Common myeloid progenitor, CD34-positive (primary cell): Measurements from ENCODE around the gene TMC8.

Source experiments
- CTCF ChIA-PET: fragments of 350-600 bp; sonication (Branson Sonifier 250); formaldehyde crosslinking; loops from one replicate; lab custom pipeline; 2021; ENCODE audit warnings: antibody characterized with exemption; lab: Charles Lee
- POLR2A ChIA-PET: fragments of 350-600 bp; sonication (Branson Sonifier 250); formaldehyde crosslinking; loops from one replicate; lab custom pipeline; 2021; ENCODE audit warnings: antibody characterized with exemption; lab: Charles Lee
- DNase-seq, 3 donors: peaks; one replicate each; pipeline versions ENCODE4 v3.0.0 to v3.0.0-alpha.2; 2013
- H3K27ac ChIP-seq, 2 experiments: 1 replicate in 1 of 2; 2 replicates in 1 of 2; pipeline ENCODE4 v1.7.0; 2013; ENCODE audit warnings: inconsistent platforms in 2 of 2, low read length in 2 of 2, mild to moderate bottlenecking in 2 of 2, low read depth in 1 of 2, moderate library complexity in 1 of 2; ENCODE audit not compliant: severe bottlenecking in 2 of 2, insufficient read depth in 1 of 2, poor library complexity in 1 of 2
- H3K27me3 ChIP-seq, 5 experiments: replicated peaks in 2 of 5; 1 replicate in 3 of 5; 2 replicates in 2 of 5; pipeline versions ENCODE4 v1.6.1 to v1.7.0; 2013; ENCODE audit warnings: low read length in 4 of 5, mild to moderate bottlenecking in 2 of 5, moderate library complexity in 2 of 5, inconsistent platforms in 1 of 5; ENCODE audit not compliant: insufficient read depth in 5 of 5, control insufficient read depth in 4 of 5
- H3K36me3 ChIP-seq, 4 experiments: 1 replicate in 2 of 4; 2 replicates in 2 of 4; pipeline versions ENCODE4 v1.6.1 to v1.7.0; 2013; ENCODE audit warnings: low read length in 3 of 4, control low read depth in 1 of 4, mild to moderate bottlenecking in 1 of 4; ENCODE audit not compliant: control insufficient read depth in 4 of 4, insufficient read depth in 4 of 4
- H3K4me1 ChIP-seq, 4 experiments: 1 replicate in 3 of 4; 2 replicates in 1 of 4; pipeline versions ENCODE4 v1.6.1 to v1.7.1; 2013; ENCODE audit warnings: low read length in 3 of 4, mild to moderate bottlenecking in 3 of 4, control low read depth in 1 of 4, inconsistent platforms in 1 of 4, moderate library complexity in 1 of 4; ENCODE audit not compliant: control insufficient read depth in 4 of 4, insufficient read depth in 4 of 4; ENCODE audit errors: control extremely low read depth in 1 of 4
- H3K4me3 ChIP-seq, 7 experiments: 1 replicate in 4 of 7; 2 replicates in 3 of 7; pipeline versions ENCODE4 v1.5.1 to v1.7.0; 2013; ENCODE audit warnings: mild to moderate bottlenecking in 7 of 7, low read length in 6 of 7, moderate library complexity in 6 of 7, inconsistent platforms in 2 of 7, low read depth in 2 of 7, control low read depth in 1 of 7; ENCODE audit not compliant: insufficient read depth in 4 of 7, control insufficient read depth in 1 of 7; ENCODE audit errors: extremely low read depth in 1 of 7
- H3K9me3 ChIP-seq, 5 experiments: 1 replicate in 4 of 5; 2 replicates in 1 of 5; pipeline versions ENCODE4 v1.6.1 to v1.7.1; 2013; ENCODE audit warnings: low read length in 4 of 5, mild to moderate bottlenecking in 2 of 5, inconsistent platforms in 1 of 5, low read depth in 1 of 5, moderate library complexity in 1 of 5; ENCODE audit not compliant: control insufficient read depth in 4 of 5, insufficient read depth in 2 of 5; ENCODE audit errors: control extremely low read depth in 1 of 5
- WGBS: methylation state at CpG from one replicate; pipeline ENCODE4 v1.1.5; 2013; ENCODE audit not compliant: insufficient coverage; 5-methylcytosine and 5-hydroxymethylcytosine counted together

The TMC8 gene

GRCh38 chr17:78180083-78180482, 49.5 kb downstream of the TMC8 start:
- no peaks in the 10 kb centered on the region for H3K9me3 ChIP-seq
- peak overlapping the region in 1 of 2 experiments; percentile 29 for H3K27ac ChIP-seq
- no peak for DNase-seq
- H3K4me1 ChIP-seq: peaks cover 0 to 13% (median 11%) of the 10 kb centered on the region in 4 experiments
- CTCF ChIA-PET: interaction anchor here (1.1 to 1.4 kb wide), 3 partner anchors 11 to 69 kb away, joined by 3 to 4 read pairs (median 3); no protein-coding TSS in a partner anchor
- POLR2A ChIA-PET: no interaction called here
- no peaks in the 10 kb centered on the region for H3K27me3 ChIP-seq
- peaks cover 0 to 73% (median 8%) of the 10 kb centered on the region in 4 experiments for H3K36me3 ChIP-seq
- H3K4me3 ChIP-seq: peak overlapping the region in 2 of 7 experiments; percentile 36 to 42
- WGBS: 73% methylated on average over 6 of the region's 14 CpGs

- 93% methylated on average over 1 of the region's 2 CpGs for whole genome bisulfite sequencing
- Histone ChIP-seq H3K27me3 (no peaks in the 10 kb centered on the region), H3K36me3 (peaks cover 0 to 69% (median 8%) of the 10 kb centered on the region in 4 experiments), H3K9me3 (no peaks in the 10 kb centered on the region), H3K4me3 (peak overlapping the region in 2 of 7 experiments; percentile 1 to 42), H3K27ac (peak overlapping the region in 1 of 2 experiments; percentile 29), H3K4me1 (peaks cover 0 to 15% (median 11%) of the 10 kb centered on the region in 4 experiments)
- POLR2A ChIA-PET: no interaction called here
- CTCF ChIA-PET: interaction anchor here (1.1 to 1.9 kb wide), 4 partner anchors 11 to 68 kb away, joined by 3 to 9 read pairs (median 4); no protein-coding TSS in a partner anchor
- DNase-seq: no peak
Measured at GRCh38 chr17:78180508-78180907, 49.9 kb downstream of the TMC8 start.

GRCh38 chr17:78182504-78182903, 51.9 kb downstream of the TMC8 start:
- POLR2A ChIA-PET: interaction anchor here (0.6 kb wide), 1 partner anchor 44 kb away, joined by 6 read pairs; no protein-coding TSS in a partner anchor
- CTCF ChIA-PET: interaction anchor here (1.0 to 1.9 kb wide), 3 partner anchors 8 to 70 kb away, joined by 4 to 9 read pairs (median 7); no protein-coding TSS in a partner anchor

GRCh38 chr17:78183916-78184315, 53.3 kb downstream of the TMC8 start:
- H3K27ac ChIP-seq: no peak overlapping the region
- H3K27me3 ChIP-seq: no peaks in the 10 kb centered on the region
- CTCF ChIA-PET: interaction anchor here (1.3 to 1.8 kb wide), 5 partner anchors 11 to 72 kb away, joined by 4 to 7 read pairs (median 6); no protein-coding TSS in a partner anchor
- peaks cover 0 to 57% (median 5%) of the 10 kb centered on the region in 4 experiments for H3K36me3 ChIP-seq
- peaks cover 0 to 35% (median 24%) of the 10 kb centered on the region in 4 experiments for H3K4me1 ChIP-seq
- DNase-seq: no peak
- no peak overlapping the region for H3K4me3 ChIP-seq
- POLR2A ChIA-PET: interaction anchor here (0.5 kb wide), 1 partner anchor 45 kb away, joined by 3 read pairs; no protein-coding TSS in a partner anchor
- no peaks in the 10 kb centered on the region for H3K9me3 ChIP-seq
- WGBS: 97% methylated on average over 10 of the region's 12 CpGs

More at GRCh38 chr17:78182504-78182903, 51.9 kb downstream of the TMC8 start:
- Histone ChIP-seq H3K4me1 (peaks cover 0 to 24% (median 11%) of the 10 kb centered on the region in 4 experiments), H3K27me3 (no peaks in the 10 kb centered on the region), H3K9me3 (no peaks in the 10 kb centered on the region), H3K36me3 (peaks cover 0 to 65% (median 8%) of the 10 kb centered on the region in 4 experiments), H3K27ac (no peak overlapping the region), H3K4me3 (no peak overlapping the region)
- WGBS: 97% methylated on average over 12 of the region's 13 CpGs
- no peak for DNase-seq

- CTCF ChIA-PET: interaction anchor here (1.3 to 1.8 kb wide), 4 partner anchors 11 to 72 kb away, joined by 4 to 7 read pairs (median 5); no protein-coding TSS in a partner anchor
- POLR2A ChIA-PET: no interaction called here
Measured at GRCh38 chr17:78184351-78184750, 53.8 kb downstream of the TMC8 start.

GRCh38 chr17:78184868-78185267, 54.3 kb downstream of the TMC8 start:
- Histone ChIP-seq H3K9me3 (no peaks in the 10 kb centered on the region), H3K4me3 (no peak overlapping the region), H3K27ac (no peak overlapping the region), H3K36me3 (peaks cover 0 to 49% (median 5%) of the 10 kb centered on the region in 4 experiments), H3K4me1 (peaks cover 0 to 36% (median 24%) of the 10 kb centered on the region in 4 experiments), H3K27me3 (no peaks in the 10 kb centered on the region)
- ChIA-PET CTCF (interaction anchor here (0.7 to 1.7 kb wide), 5 partner anchors 13 to 240 kb away, joined by 3 to 5 read pairs (median 4); no protein-coding TSS in a partner anchor), POLR2A (no interaction called here)
- WGBS: 98% methylated on average over 6 of the region's 9 CpGs
- DNase-seq: no peak

More at GRCh38 chr17:78184351-78184750, 53.8 kb downstream of the TMC8 start:
- no peak overlapping the region for H3K4me3 ChIP-seq
- 100% methylated on average over 8 of the region's 10 CpGs for WGBS
- H3K4me1 ChIP-seq: peaks cover 0 to 36% (median 24%) of the 10 kb centered on the region in 4 experiments
- H3K27ac ChIP-seq: no peak overlapping the region
- no peaks in the 10 kb centered on the region for H3K9me3 ChIP-seq
- no peak for DNase-seq
- H3K27me3 ChIP-seq: no peaks in the 10 kb centered on the region
- peaks cover 0 to 53% (median 5%) of the 10 kb centered on the region in 4 experiments for H3K36me3 ChIP-seq
